Measurements from ENCODE around the gene IL3RA.
"Not testable (repeated sequence)": the region's sequence is repeated elsewhere in the genome, so short reads cannot be mapped to it uniquely, and the experiment has no call there.

Gene IL3RA

GRCh38 chrX:1292575-1293290 lies 43.9 kb upstream of the IL3RA start:
- H3K4me1 ChIP-seq (ENCODE audit: insufficient read depth, low read length, severe bottlenecking): no peaks in the 10 kb centered on the region
- no peak overlapping the region for H3K9ac ChIP-seq (ENCODE audit: low read length)
- TF ChIP-seq CTCF (IDR thresholded peaks at IDR 0.05; ENCODE audit: low read length): no peak
- no peak for TF ChIP-seq EZH2 (IDR thresholded peaks at IDR 0.05; ENCODE audit: borderline replicate concordance, low read length)
- H2AFZ ChIP-seq (ENCODE audit: low read length): no peak overlapping the region
- no peaks in the 10 kb centered on the region for H3K36me3 ChIP-seq (ENCODE audit: insufficient read depth, low read length)
- H4K20me1 ChIP-seq (ENCODE audit: insufficient read depth, low read length): no peaks in the 10 kb centered on the region
- H3K9me3 ChIP-seq (ENCODE audit: low read length): 0 out of 2 replicates have a peak, but pooled peaks cover 2% of the 10 kb centered on the region
- H3K27ac ChIP-seq (ENCODE audit: low read depth, low read length, poor library complexity, severe bottlenecking): no peak overlapping the region
- H3K9me2 ChIP-seq (ENCODE audit: low read depth, low read length): no peaks in the 10 kb centered on the region
- peaks cover 9% of the 10 kb centered on the region; the same call in 1 of the 2 replicates for H3F3A ChIP-seq (ENCODE audit: insufficient read depth, low read length)
- H3K27me3 ChIP-seq (ENCODE audit: insufficient read depth, low read length): no peaks in the 10 kb centered on the region
- H3K79me2 ChIP-seq (ENCODE audit: insufficient read depth, low read length): no peaks in the 10 kb centered on the region
- H3K4me2 ChIP-seq (ENCODE audit: low read length): no peak overlapping the region
- H3K4me3 ChIP-seq (ENCODE audit: low read depth, low read length, poor library complexity, severe bottlenecking): no peak overlapping the region

GRCh38 chrX:1294301-1295067 lies 42.1 kb upstream of the IL3RA start:
- Histone ChIP-seq H3K9me3 (ENCODE audit: low read length) (0 out of 2 replicates have a peak, but pooled peaks cover 1% of the 10 kb centered on the region), H3K79me2 (ENCODE audit: insufficient read depth, low read length) (no peaks in the 10 kb centered on the region), H3K9me2 (ENCODE audit: low read depth, low read length) (no peaks in the 10 kb centered on the region), H3K4me1 (ENCODE audit: insufficient read depth, low read length, severe bottlenecking) (no peaks in the 10 kb centered on the region), H3F3A (ENCODE audit: insufficient read depth, low read length) (peaks cover 7% of the 10 kb centered on the region; the same call in 1 of the 2 replicates), H2AFZ (ENCODE audit: low read length) (no peak overlapping the region), H4K20me1 (ENCODE audit: insufficient read depth, low read length) (no peaks in the 10 kb centered on the region), H3K4me2 (ENCODE audit: low read length) (no peak overlapping the region), H3K36me3 (ENCODE audit: insufficient read depth, low read length) (no peaks in the 10 kb centered on the region), H3K4me3 (ENCODE audit: low read depth, low read length, poor library complexity, severe bottlenecking) (no peak overlapping the region), H3K27ac (ENCODE audit: low read depth, low read length, poor library complexity, severe bottlenecking) (no peak overlapping the region), H3K9ac (ENCODE audit: low read length) (no peak overlapping the region), H3K27me3 (ENCODE audit: insufficient read depth, low read length) (no peaks in the 10 kb centered on the region)
- TF ChIP-seq EZH2 (IDR thresholded peaks at IDR 0.05; ENCODE audit: borderline replicate concordance, low read length): no peak
- TF ChIP-seq CTCF (IDR thresholded peaks at IDR 0.05; ENCODE audit: low read length): no peak

- no peaks in the 10 kb centered on the region for H3F3A ChIP-seq (ENCODE audit: insufficient read depth, low read length)
- no peaks in the 10 kb centered on the region for H3K9me3 ChIP-seq (ENCODE audit: low read length)
- H3K4me2 ChIP-seq (ENCODE audit: low read length): no peak overlapping the region
- H3K27me3 ChIP-seq (ENCODE audit: insufficient read depth, low read length): no peaks in the 10 kb centered on the region
- no peaks in the 10 kb centered on the region for H3K36me3 ChIP-seq (ENCODE audit: insufficient read depth, low read length)
- H3K27ac ChIP-seq (ENCODE audit: low read depth, low read length, poor library complexity, severe bottlenecking): no peak overlapping the region
- TF ChIP-seq EZH2 (IDR thresholded peaks at IDR 0.05; ENCODE audit: borderline replicate concordance, low read length) (no peak), CTCF (IDR thresholded peaks at IDR 0.05; ENCODE audit: low read length) (no peak)
- no peak overlapping the region for H2AFZ ChIP-seq (ENCODE audit: low read length)
- H3K79me2 ChIP-seq (ENCODE audit: insufficient read depth, low read length): no peaks in the 10 kb centered on the region
- no peaks in the 10 kb centered on the region for H4K20me1 ChIP-seq (ENCODE audit: insufficient read depth, low read length)
- no peak overlapping the region for H3K9ac ChIP-seq (ENCODE audit: low read length)
- H3K4me3 ChIP-seq (ENCODE audit: low read depth, low read length, poor library complexity, severe bottlenecking): no peak overlapping the region
- H3K9me2 ChIP-seq (ENCODE audit: low read depth, low read length): no peaks in the 10 kb centered on the region
- no peaks in the 10 kb centered on the region for H3K4me1 ChIP-seq (ENCODE audit: insufficient read depth, low read length, severe bottlenecking)
Measured at GRCh38 chrX:1295550-1295949, 41.0 kb upstream of the IL3RA start.

- H2AFZ ChIP-seq (ENCODE audit: low read length); H3K36me3 ChIP-seq (ENCODE audit: insufficient read depth, low read length); H3K4me1 ChIP-seq (ENCODE audit: insufficient read depth, low read length, severe bottlenecking); H3K27me3 ChIP-seq (ENCODE audit: insufficient read depth, low read length); H3K4me2 ChIP-seq (ENCODE audit: low read length); H3F3A ChIP-seq (ENCODE audit: insufficient read depth, low read length); H3K79me2 ChIP-seq (ENCODE audit: insufficient read depth, low read length); H3K9ac ChIP-seq (ENCODE audit: low read length); H3K27ac ChIP-seq (ENCODE audit: low read depth, low read length, poor library complexity, severe bottlenecking); H3K4me3 ChIP-seq (ENCODE audit: low read depth, low read length, poor library complexity, severe bottlenecking); H3K9me2 ChIP-seq (ENCODE audit: low read depth, low read length); H4K20me1 ChIP-seq (ENCODE audit: insufficient read depth, low read length); H3K9me3 ChIP-seq (ENCODE audit: low read length): not testable (repeated sequence)
Measured at GRCh38 chrX:1297591-1297990, 39.0 kb upstream of the IL3RA start.
